H1 (cell line): ENCODE measurements around the gene PRKD1. TPM values are rescaled to one million over a fixed set of nuclear protein-coding genes. Genes with fewer than 3 reads are reported as not detected.

Experiments used
- BRCA1 ChIP-seq: IDR thresholded peaks from 2 replicates; pipeline ENCODE4 v1.6.1; 2012; ENCODE audit warnings: low read depth, low read length, improper control_type of control experiment
- EP300 ChIP-seq, 2 experiments: IDR thresholded peaks; 1 replicate in 1 of 2; 2 replicates in 1 of 2; pipeline ENCODE4 v1.6.1; 2011 to 2012; ENCODE audit warnings: low read depth in 2 of 2, low read length in 2 of 2, mild to moderate bottlenecking in 2 of 2, borderline replicate concordance in 1 of 2, inconsistent platforms in 1 of 2, moderate library complexity in 1 of 2
- NRF1 ChIP-seq: IDR thresholded peaks from 2 replicates; pipeline ENCODE4 v1.6.1; 2011; ENCODE audit warnings: mild to moderate bottlenecking, low read depth, low read length, improper control_type of control experiment
- POLR2A ChIP-seq, 2 experiments: IDR thresholded peaks; 1 replicate in 1 of 2; 2 replicates in 1 of 2; pipeline ENCODE4 v1.6.1; 2011; ENCODE audit warnings: low read depth in 2 of 2, low read length in 2 of 2, mild to moderate bottlenecking in 2 of 2; ENCODE audit errors: control extremely low read depth in 1 of 2
- RFX5 ChIP-seq: IDR thresholded peaks from 2 replicates; pipeline ENCODE4 v1.6.1; 2011; ENCODE audit warnings: low read depth, low read length, improper control_type of control experiment, borderline replicate concordance
- polyA plus RNA-seq, 7 experiments: library from polyadenylated mRNA; depleted of rRNA in 3 of 7; stranded (reverse) in 5 of 7; unstranded in 2 of 7; fragments of >200 nt in 5 of 7; fragments of 200-250 nt in 2 of 7; gene quantifications; 1 replicate in 5 of 7; 2 replicates in 1 of 7; 4 replicates in 1 of 7; pipeline versions ENCODE4 v1.2.1 to v1.2.3, GENCODE V29; 2011 to 2013; ENCODE audit warnings: missing spikeins in 2 of 7, mixed read lengths in 2 of 7
- total RNA-seq: library from RNA; stranded (reverse); fragmentation: NEBNext Ultra II Directional; extraction: Animal tissue kit (Norgen Biotek cat#: 25700); gene quantifications from 2 replicates; pipeline ENCODE4 v1.2.1, GENCODE V29; 2021

Gene PRKD1
- total and polyA plus RNA-seq, 2 of the 8 experiments (the other 6 are each of a cell fraction or from before 2014, with no cell fraction given): 3.6 to 6.8 TPM

DNA sequence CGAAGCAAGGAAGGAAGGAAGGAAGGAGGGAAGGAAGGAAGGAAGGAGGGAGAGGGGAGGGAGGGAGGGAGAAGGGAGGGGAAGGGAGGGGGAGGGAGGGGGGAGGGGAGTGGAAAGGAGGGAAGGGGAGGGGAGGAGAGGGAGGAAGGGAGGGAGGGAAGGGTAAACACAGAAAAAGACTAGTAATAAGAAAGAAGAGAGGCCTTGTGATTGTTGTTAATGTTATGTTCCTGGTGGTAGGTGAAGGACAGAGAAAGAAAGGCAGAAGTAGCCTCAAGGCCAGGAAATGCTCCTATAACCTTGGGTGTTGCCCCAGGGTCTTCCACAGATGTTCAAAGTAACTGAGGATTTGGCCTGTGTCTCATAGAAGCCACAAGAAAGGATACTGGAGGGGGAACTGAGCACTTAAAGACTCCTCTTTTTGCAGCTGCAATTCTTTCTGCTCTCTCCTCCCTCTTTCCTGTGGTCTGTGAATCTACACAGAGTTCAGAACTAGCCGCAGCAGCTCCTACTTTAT is 164.2 kb downstream of the PRKD1 start (continued):
- TF ChIP-seq EP300 (IDR thresholded peaks at IDR 0.05; ENCODE audit: borderline replicate concordance in 1 of 2, low read depth in 2 of 2, low read length in 2 of 2) (no peak), RFX5 (no peak), POLR2A (IDR thresholded peaks at IDR 0.05; ENCODE audit: control extremely low read depth in 1 of 2, low read depth in 2 of 2, low read length in 2 of 2) (no peak), NRF1 (no peak), BRCA1 (no peak)
